TTC549 (cell line): ENCODE measurements around the gene CNTN4.
"Not testable (repeated sequence)": the region's sequence is repeated elsewhere in the genome, so short reads cannot be mapped to it uniquely, and the experiment has no call there.

Experiments used
- FAIRE-seq: peaks from 2 replicates; lab custom pipeline; 2012; peaks lifted over from hg19 to GRCh38; lab: Jason Lieb, UNC

The CNTN4 gene

DNA sequence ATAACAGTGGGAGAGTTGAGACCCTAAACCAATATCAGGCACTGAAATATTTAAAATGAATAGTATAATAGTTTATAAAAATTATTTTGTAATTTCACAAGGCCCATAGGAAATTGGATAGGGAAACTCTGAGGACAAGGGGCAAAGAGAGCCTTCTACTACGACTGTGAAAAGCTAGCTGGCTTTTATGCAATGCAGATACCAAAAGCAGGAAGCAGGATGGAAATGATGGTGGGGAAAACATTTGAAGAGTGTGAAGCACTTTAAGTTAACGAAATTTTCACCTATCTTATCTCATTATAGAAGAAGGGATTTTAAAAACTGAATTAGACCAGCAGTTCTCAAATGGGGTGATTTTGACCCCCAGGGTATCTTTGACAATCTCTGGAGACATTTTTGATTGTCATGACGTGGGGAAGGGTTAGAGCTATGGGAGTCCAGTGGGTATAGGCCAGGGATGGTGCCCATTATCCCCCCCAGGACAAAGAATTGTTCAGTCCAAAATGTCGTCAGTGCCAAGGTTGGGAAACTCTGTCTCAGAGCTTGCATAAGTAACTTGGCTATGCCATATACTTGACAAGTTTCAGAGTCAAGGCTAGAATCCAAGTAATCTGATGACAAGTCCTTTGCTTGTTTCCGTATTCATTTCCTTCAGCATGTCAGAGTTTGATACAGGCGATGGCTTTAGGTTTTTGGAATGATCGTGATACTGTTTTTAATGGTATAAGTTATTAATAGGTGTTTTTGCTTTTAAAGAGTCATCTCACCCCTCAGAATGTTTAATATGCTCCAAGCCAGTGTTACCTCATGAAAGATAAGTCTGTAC lies 885.6 kb downstream of the CNTN4 start:
- no peak for FAIRE-seq

DNA sequence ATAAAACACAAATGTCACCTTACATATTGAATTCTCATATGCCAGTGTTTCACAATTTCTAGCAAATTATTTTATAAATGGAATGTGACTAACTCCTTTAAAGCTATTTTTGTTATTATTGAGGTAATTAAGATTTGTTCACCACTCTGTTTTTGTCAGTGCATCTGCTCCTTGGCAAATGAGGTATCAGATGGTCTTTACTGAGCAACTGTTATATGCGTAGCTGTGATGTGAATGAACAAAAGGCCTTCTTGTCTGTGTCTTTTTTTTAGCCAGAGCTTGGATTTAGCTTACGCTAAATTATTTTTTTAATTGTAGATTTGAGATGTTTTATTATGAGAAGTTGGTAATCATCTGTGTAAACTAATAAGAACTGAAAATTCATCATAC lies 886.2 kb downstream of the CNTN4 start:
- no peak for FAIRE-seq

DNA sequence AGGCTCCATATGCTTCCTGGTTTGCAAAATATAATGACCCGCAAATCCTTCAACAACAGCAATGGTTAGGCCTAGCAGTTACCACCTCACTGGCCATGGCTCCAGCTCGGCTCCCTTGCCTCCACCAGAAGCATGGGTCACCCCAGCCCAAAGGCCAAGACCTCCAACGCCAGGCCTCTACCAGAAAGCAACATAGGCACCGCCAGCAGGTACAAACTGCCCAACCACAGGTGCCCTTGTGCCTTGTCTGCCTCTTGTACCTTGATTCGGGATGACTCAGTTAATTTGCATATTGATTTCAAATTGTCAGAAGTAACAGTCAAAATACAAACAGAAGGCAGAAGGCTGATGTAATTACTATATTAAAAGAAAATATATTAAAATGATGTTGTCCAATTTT lies 886.8 kb downstream of the CNTN4 start:
- no peak for FAIRE-seq

DNA sequence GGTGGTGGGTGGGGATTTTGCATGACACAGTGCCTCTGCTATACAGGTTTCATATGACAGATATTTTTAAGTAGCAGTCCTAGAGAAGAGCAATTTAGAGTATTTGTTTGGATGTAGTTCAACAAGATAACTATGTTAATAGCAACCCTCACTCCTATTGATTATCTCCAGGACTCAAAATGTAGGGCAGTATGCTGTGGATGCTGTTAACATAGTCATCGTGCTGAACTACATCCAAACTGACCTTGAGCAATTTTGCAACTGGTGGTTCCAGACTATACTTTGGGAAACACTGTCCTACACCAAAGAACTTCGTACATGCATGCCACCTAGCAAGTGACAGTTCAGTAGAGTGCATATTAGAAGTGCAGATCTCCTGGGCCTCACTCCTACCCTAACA lies 893.9 kb downstream of the CNTN4 start:
- no peak for FAIRE-seq

DNA sequence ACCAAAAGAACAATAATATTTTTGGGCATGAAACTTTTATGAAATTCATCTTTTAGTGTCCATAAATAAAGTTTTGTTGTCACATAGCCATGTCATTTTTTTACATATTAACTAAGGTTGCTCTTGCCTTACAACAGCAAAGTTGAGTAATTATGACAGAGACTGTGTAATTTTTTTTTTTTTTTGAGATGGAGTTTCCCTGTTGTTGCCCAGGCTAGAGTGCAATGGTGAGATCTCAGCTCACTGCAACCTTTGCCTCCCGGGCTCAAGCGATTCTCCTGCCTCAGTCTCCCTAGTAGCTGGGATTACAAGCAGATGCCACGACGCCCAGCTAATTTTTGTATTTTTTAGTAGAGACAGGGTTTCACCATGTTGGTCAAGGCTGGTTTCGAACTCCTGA lies 894.5 kb downstream of the CNTN4 start:
- FAIRE-seq, result not testable (repeated sequence)

DNA sequence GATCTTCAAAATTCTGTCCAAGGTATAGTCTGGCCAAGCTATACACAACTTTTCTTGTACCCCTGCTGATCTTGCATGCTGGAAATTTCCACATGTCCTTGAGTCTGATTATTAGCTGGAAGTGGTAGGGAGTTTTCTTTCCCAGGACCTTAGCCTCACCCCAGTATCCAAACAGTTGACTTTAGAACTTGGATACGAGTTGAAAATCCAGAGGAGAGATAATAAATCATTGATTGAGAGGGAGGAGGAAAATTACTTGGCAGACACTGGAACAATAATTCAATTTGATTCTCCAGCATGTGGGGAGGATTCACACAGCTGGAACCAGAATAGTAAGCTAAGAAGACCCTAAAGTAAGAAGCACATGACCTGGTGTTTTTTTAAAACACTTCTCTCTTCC lies 895.1 kb downstream of the CNTN4 start:
- FAIRE-seq, result no peak

DNA sequence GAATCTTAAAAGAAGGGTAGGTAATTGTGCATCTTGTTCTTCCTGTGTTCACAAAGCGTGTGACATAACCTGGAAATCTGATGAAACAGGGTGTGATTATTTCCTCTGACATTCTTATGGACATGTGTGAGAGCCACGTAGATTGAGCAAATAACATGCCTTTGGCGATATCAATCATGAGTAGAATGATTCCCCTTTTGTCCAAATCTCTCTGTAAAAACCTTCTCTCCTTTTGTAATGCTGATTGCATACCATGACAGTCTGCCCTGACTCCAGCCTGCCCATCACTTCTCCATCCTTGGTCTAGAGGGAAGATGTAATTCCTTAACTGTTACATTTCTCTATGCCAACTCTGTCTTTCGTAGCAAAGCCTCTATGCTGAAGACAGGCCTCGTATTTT lies 896.5 kb downstream of the CNTN4 start:
- no peak for FAIRE-seq

DNA sequence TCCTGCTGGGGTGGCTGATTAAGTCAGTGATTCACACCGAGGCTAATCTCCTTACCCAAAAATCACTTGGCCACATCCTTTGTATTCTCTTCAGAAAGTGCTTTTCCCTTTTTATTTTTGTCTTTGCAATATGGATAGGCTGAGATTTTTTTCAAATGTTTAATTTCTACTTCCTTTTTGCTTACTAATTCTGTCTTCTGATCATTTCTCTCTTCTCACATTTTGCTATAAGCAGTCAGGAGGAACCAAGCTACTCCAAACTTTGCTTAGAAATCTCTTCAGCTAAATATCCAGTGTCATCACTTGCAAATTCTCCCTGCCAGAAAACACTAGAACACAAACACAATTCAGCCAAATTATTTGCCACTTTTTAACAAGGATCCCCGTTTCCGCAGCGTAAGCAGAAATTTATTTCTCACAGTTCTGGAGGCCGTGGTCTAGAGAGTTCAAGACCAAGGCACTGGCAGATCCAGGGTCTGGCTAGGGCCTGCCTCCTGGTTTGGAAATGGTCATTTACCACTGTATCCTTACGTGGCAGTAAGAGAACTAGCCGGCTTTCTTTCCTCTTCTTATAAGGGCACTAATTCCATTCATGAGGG lies 906.6 kb downstream of the CNTN4 start:
- FAIRE-seq, result no peak

DNA sequence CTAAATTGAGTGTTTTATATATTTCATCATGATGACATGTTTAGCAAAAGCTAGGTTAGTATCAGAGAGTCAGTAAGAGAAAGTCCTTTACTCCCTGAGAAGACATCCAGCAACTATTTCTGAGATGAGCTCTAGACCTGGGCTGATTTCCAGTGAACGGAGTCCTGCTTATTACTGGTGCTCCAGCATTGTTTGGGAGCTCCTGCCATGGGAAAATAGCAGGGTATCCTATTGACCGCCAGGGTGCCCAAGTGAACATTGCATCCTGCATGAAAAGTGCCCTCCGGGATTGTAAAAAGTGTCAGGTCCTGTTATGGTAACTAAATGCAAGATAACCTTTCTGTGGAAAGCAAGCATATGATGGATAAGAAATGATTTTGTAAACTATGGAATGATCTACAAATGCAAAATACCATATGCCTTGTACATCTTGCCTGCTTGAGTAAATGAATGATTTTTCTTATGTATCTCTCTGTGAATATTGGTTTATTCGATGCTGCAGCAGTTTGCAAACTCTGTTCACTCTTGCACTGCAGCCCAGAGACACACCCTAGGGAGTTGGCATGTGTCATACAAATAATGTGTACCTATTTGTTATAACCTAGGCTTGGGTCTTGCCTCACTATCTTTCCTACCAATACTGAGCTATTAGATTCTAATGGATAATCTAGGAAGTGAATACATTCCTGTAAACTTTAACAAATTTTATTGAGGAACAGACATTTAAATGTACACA lies 914.8 kb downstream of the CNTN4 start:
- no peak for FAIRE-seq

DNA sequence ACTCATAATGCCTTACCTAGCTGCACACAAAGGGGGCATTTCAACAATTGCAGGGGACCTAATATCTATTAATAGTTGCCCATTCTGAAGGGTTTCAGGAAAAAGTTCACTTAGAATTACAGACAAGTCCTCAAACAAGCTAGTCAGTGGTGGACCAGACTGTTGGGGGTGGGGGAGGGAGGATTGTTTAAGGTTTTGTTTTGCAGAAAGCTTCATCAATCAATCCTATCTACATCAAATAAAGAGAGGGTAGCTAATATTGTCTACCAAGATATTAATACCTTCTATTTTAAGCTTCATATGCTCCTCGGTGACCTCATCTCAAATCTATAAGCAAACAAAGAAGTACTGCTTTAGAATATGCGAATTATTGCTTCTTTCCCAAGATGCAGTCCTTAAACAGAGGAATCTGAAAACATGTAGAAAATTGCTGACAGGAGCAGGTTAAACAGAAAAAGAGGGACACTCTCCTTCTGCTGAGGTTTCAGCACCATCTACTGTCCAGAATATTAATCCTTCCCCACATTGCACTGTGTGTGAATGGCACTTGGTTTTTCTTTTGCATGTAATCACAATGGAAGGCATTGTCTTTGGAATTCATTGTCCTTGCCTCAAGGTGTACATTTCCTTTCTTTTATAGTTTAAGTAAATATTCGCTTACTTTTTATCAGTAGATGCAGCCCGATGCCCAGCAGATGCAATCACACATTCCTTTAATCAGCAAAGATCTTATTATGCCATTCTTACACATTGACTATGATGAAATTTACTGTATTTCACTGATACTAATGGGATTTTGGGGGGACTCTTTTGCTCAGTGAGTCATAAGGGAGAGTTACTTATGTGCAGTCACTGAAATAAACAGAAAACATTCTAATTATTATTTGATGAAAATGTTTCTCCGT lies 916.8 kb downstream of the CNTN4 start:
- FAIRE-seq, result no peak

DNA sequence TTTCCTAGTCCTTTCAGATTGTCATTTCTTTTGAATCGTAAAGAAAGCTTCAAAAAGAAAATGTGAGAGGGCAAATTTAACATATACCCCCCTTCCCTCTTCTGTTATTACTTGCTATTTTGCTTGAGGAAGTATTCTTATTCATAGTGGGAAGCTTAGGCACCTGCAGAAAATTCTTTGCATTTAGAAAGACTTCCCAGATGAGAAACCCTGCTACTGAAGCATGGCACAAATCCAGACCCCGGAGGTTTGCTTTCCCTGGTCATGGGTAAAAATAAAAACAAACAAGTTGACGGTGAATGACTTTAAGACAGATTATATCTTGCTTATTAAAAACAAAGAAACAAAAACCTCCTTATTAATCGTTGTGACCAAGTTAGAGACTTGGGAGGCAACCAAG lies 917.6 kb downstream of the CNTN4 start:
- no peak for FAIRE-seq

DNA sequence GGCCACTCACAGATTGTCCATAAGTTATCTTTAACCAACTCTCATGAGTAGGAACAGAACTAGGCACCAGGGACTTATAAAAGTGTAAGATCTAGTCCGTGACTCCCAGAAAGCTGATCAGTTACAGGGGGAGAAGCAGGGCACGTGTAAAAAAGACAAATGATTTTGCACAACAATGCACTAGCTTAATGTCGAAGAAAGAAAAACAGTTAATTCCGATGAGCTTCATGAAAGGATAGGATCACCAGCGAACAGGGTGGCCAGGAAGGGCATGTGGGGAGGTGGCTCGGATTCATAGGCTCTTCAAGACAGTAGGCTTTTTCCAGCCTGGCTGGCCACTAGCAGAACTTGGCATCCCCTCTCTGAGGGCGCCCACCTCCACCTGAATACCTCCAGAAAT lies 921.5 kb downstream of the CNTN4 start:
- FAIRE-seq, result no peak

DNA sequence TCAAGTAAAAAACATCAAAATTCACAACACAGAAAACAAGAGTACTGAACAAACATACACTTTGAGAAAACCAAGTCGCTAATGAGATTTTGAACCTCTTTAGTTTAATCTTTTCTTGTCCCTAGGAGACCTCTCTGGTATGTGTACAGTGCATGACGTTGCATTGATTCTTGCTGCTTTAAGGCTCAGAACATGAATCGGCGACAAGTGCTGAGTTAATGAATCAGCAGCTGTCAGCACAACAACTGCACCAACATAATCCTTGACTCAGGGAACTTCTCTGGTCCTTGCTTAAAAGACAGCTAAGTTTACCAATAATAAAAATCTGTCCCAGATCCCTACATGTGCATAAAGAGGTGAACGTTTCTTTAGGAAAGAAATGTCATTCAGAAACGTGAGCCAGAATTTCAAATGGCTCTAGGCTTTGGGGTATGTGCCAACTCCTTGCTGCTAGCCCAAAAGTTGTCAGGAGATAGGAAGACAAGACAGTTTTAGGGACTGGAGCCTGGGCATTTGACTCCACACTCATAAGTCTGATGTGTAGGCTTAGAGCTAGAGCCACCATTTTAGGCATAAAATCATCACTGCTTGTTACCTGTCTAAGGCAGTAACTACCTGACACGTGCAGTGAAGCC lies 924.6 kb downstream of the CNTN4 start:
- FAIRE-seq, result no peak

DNA sequence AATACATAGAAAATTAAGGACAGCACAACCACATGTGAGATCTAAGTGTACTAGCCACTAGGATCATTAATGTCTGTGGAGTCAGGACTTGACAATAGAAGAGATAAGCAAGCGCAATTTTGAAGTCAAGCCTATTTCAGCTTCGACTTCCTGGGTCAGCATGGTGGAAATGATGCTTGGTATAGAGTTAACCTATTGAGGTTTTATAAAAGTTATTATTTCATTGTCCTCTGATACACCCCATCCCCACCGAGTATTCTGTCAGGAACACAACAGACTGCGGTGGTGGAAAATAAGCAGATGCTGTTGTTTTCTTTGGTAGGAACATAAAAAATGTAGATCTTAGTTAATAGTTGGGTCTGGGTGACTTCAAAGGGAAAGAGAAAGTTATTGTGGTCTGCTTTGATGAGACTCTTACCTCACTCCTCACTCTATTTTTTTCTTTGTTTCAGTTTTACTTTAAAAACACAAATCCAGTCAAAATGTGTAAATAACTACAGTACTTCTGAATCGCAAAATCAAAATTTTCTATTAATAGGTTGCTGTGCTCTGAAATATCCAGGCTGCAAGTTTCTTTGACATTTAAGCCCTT lies 929.4 kb downstream of the CNTN4 start:
- FAIRE-seq, result no peak

DNA sequence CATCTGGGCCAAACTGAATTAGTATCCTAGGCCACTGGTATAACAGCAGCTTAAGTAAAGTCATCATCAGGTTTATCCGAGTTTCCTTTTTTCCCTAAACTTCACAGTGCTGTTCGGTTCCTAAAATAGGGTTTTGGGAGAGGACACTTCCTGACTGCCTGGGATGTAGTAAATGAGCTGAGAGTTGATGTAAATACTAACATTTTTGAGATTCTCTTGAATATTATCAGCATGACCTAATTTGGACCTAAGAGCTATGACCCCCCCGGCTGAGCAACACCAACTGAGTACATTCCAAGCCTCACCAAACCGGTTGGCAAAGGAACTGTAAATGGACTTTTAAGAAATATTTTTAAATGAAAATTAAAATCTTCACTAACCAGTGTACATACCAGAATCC lies 932.7 kb downstream of the CNTN4 start:
- no peak for FAIRE-seq

DNA sequence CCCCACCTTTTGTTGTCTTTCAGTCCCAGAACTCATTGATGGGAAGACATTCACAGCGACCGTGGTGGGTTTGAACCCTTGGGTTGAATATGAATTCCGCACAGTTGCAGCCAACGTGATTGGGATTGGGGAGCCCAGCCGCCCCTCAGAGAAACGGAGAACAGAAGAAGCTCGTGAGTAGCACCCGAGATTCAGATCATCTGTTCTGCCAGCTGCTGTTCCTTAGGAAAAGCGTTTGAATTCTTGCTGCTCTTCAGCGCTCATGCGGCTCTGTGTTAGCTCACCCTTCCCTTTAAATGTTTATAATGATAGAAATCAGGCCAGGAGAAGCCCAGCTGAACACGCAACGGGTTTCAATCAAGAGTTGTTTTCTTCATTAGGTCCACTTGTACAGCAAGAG lies 938.5 kb downstream of the CNTN4 start:
- no peak for FAIRE-seq

DNA sequence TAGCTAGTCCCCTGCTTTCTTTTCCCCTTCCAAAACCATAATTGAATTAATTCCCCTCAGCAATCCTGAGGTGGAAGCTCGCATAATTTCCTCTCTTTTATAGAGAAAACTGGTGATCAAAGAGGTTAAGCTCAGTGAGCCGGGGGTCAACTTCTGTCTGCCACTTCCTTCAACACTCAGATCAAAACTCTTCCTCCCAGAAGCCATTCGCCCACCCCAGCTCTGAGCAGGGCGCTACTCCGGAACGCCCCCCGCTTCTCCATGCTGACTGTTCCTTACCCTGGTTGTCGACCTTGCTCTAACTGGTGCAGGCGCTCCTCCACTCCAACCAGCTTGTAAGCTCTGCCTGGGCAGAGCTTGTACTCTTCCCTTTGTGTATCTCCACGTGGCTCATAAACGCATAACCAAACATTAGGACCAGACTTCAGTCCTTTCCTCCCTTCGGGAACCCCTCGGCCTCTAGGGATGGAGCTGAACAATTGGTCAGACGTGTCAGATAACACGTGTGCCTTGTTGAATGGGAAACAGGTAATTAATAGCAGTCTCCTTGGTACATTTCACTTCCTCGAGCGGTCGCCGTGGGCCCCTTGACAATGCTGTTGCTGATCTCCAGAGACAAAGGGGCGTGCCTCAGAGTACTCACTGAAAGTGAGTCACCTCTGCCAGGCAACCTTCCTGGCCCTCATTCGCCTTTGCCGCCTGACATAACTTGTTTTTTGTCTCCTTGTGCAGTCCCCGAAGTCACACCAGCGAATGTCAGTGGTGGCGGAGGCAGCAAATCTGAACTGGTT lies 939.7 kb downstream of the CNTN4 start:
- no peak for FAIRE-seq

DNA sequence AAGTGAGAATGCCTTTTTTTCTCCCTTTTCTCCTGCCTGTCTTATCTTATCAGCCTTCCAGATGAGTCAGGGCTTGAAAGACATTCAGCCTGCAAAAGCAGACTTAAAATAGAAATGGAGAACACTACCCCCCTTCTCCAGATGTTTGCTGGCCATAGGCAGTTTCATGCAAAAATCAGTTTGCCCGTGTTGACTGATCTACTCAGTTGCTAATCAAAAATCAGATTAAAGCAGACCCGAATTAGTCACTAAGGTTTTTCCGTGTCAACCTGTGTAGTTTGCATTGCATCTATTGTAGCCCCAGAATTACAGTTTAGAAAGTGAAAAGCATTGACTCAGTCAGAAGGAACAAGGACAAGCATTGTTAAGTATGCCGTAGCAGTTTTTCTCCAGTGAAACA lies 955.3 kb downstream of the CNTN4 start:
- FAIRE-seq, result no peak

DNA sequence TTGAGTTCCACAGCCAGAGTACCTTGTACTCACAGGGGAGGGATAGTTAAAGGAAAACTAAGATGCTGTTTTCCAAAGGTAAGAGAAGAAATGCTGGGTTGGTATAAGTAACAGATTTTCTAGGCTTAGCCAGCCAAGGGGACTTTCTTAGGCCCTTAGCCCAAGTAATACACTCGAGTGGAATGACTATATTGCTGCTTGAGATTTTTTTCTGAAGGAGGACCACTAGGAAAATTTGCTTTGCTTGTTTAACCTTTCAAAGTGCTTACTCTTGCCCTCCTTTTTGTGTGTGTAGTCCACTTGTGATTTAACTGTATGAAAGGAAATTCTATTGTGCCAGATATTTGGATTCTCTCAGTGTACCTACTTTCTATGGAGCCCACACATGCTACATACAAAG lies 961.0 kb downstream of the CNTN4 start:
- FAIRE-seq, result no peak

DNA sequence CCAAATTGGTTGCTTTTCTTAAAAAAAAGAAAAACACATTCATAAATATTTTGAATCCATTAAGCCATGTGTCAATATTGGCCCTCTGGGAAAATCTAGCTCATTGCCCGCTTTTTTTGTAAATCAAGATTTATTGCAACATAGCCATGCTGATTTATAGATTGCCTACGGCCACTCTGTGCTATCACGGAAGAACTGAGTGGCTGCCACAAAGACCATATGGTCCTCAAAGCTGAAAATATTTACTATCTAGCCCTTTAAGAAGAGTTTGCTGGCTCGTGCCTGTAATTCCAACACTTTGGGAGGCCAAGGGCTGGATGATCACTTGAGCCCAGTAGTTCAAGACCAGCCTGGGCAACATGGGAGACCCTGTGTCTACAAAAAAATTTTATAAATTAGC lies 965.6 kb downstream of the CNTN4 start:
- no peak for FAIRE-seq

DNA sequence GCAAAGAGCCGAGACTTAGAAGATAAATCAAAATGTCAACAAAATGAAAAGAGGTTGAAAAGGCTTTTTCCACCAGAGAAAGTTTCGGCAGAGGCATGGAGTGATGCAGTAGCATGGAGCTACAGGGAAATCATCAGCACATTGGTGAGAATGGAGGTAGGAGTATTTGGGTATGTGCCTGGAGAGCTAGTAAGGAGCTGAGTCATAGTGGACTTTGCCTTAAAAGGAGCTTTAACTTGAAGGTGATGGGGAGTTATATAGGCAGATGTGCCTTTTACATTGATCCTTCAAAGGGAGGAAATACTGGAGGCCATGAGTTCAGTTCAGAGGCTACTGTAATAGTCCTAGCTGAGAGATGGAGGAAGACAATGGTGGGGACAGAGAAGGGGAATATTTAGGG lies 967.2 kb downstream of the CNTN4 start:
- FAIRE-seq, result no peak
